CD14-positive monocyte (primary cell): ENCODE measurements around the gene URI1. TPM values are rescaled to one million over a fixed set of nuclear protein-coding genes. Genes with fewer than 3 reads are reported as not detected.

ENCODE experiments used
- DNase-seq, 3 donors: peaks; one replicate each; pipeline ENCODE4 v3.0.0-alpha.2; 2011 to 2022
- H2AFZ ChIP-seq: 2 replicates; pipeline ENCODE4 v1.6.0; 2012; ENCODE audit warnings: mild to moderate bottlenecking, low read depth, low read length, inconsistent platforms; ENCODE audit not compliant: insufficient read depth, poor library complexity, severe bottlenecking
- H3K27ac ChIP-seq, 2 donors: 1 replicate in 1 of 2; 2 replicates in 1 of 2; pipeline ENCODE4 v1.5.1; 2012 to 2013; ENCODE audit warnings: low read length in 2 of 2, control low read depth in 1 of 2, inconsistent platforms in 1 of 2, low read depth in 1 of 2, mild to moderate bottlenecking in 1 of 2
- H3K27me3 ChIP-seq, 2 donors: one replicate each; pipeline versions ENCODE4 v1.6.0 to v1.6.1; 2011 to 2013; ENCODE audit warnings: low read length in 2 of 2; ENCODE audit not compliant: control insufficient read depth in 2 of 2, insufficient read depth in 2 of 2
- H3K36me3 ChIP-seq, 2 donors: replicated peaks in 1 of 2; 1 replicate in 1 of 2; 2 replicates in 1 of 2; pipeline versions ENCODE4 v1.5.1 to v1.6.1; 2012 to 2013; ENCODE audit warnings: low read length in 2 of 2, control low read depth in 1 of 2, inconsistent platforms in 1 of 2, mild to moderate bottlenecking in 1 of 2; ENCODE audit not compliant: insufficient read depth in 2 of 2, control insufficient read depth in 1 of 2
- H3K4me1 ChIP-seq, 2 donors: 1 replicate in 1 of 2; 2 replicates in 1 of 2; pipeline versions ENCODE4 v1.5.1 to v1.6.1; 2012 to 2013; ENCODE audit warnings: low read length in 2 of 2, control low read depth in 1 of 2, inconsistent platforms in 1 of 2, mild to moderate bottlenecking in 1 of 2, moderate library complexity in 1 of 2; ENCODE audit not compliant: insufficient read depth in 2 of 2, control insufficient read depth in 1 of 2
- H3K4me2 ChIP-seq: replicated peaks from 2 replicates; pipeline ENCODE3; 2012; ENCODE audit warnings: low read length, moderate library complexity, mild to moderate bottlenecking; ENCODE audit not compliant: poor library complexity, severe bottlenecking; ENCODE audit errors: extremely low read depth
- H3K4me3 ChIP-seq, 3 experiments: fragments of 200-600 bp in 1 of 3; sonication (generic) in 1 of 3; replicated peaks in 1 of 3; 1 replicate in 2 of 3; 2 replicates in 1 of 3; pipeline ENCODE4 v1.5.1; 2011 to 2013; ENCODE audit warnings: low read length in 3 of 3, mild to moderate bottlenecking in 3 of 3, control low read depth in 2 of 3, low read depth in 2 of 3, inconsistent platforms in 1 of 3, moderate library complexity in 1 of 3
- H3K79me2 ChIP-seq: 2 replicates; pipeline ENCODE4 v1.6.0; 2012; ENCODE audit warnings: mild to moderate bottlenecking, control low read depth, inconsistent platforms, low read length, moderate library complexity; ENCODE audit not compliant: insufficient read depth
- H3K9ac ChIP-seq: 2 replicates; pipeline ENCODE4 v1.6.0; 2017; ENCODE audit warnings: low read length, mild to moderate bottlenecking; ENCODE audit not compliant: insufficient read depth, poor library complexity, severe bottlenecking
- H3K9me3 ChIP-seq, 2 donors: replicated peaks in 1 of 2; 1 replicate in 1 of 2; 2 replicates in 1 of 2; pipeline versions ENCODE4 v1.5.1 to v1.6.1; 2012 to 2013; ENCODE audit warnings: low read length in 2 of 2, control low read depth in 1 of 2; ENCODE audit not compliant: control insufficient read depth in 1 of 2, insufficient read depth in 1 of 2
- H4K20me1 ChIP-seq: 2 replicates; pipeline ENCODE4 v1.6.0; 2012; ENCODE audit warnings: mild to moderate bottlenecking, low read length, control low read depth, moderate library complexity; ENCODE audit not compliant: insufficient read depth
- H3K27ac Mint-ChIP-seq, 7 donors: one replicate each; pipeline ENCODE4 v1.8.0; 2020; ENCODE audit warnings: mild to moderate bottlenecking in 7 of 7, mixed read lengths in 7 of 7, moderate library complexity in 6 of 7, inconsistent platforms in 2 of 7
- H3K27me3 Mint-ChIP-seq, 3 donors: one replicate each; pipeline ENCODE4 v1.8.0; 2021 to 2022; ENCODE audit warnings: low read depth in 3 of 3, mild to moderate bottlenecking in 3 of 3, mixed read lengths in 3 of 3, moderate library complexity in 3 of 3, inconsistent platforms in 1 of 3
- H3K36me3 Mint-ChIP-seq, 2 donors: one replicate each; pipeline ENCODE4 v1.8.0; 2020; ENCODE audit warnings: mixed read lengths in 2 of 2, inconsistent platforms in 1 of 2, mild to moderate bottlenecking in 1 of 2
- H3K4me1 Mint-ChIP-seq: one replicate; pipeline ENCODE4 v1.8.0; 2020; ENCODE audit warnings: mild to moderate bottlenecking, mixed read lengths
- H3K4me3 Mint-ChIP-seq, 2 donors: one replicate each; pipeline ENCODE4 v1.8.0; 2020; ENCODE audit warnings: mild to moderate bottlenecking in 2 of 2, mixed read lengths in 2 of 2, moderate library complexity in 1 of 2
- H3K9me3 Mint-ChIP-seq, 7 donors: one replicate each; pipeline ENCODE4 v1.8.0; 2020 to 2022; ENCODE audit warnings: mixed read lengths in 7 of 7, mild to moderate bottlenecking in 6 of 7, moderate library complexity in 6 of 7, inconsistent platforms in 2 of 7
- intact Hi-C, 2 donors: fragments of 100-400 bp; cut with micrococcal nuclease; formaldehyde crosslinking; loops; one replicate each; pipeline versions ENCODE4 v1.15.0 to v1.15.1; 2023
- polyA plus RNA-seq, 3 donors: library from polyadenylated mRNA; depleted of rRNA in 1 of 3; unstranded in 2 of 3; stranded (reverse) in 1 of 3; fragments of 300-500 nt in 2 of 3; fragments of >200 nt in 1 of 3; fragmentation: Illumina TruSeq in 2 of 3; gene quantifications; 1 replicate in 2 of 3; 2 replicates in 1 of 3; pipeline ENCODE4 v1.2.3, GENCODE V29; 2012 to 2021
- TF ChIP-seq, protein P1 (sequence below): fragments of 200-600 bp; IDR thresholded peaks from one replicate; pipeline ENCODE4 v1.8.0; 2022; ENCODE audit warnings: antibody characterized with exemption, mild to moderate bottlenecking

URI1 gene
- polyA plus RNA-seq, 3 donors, result 5.3 to 19.3 (median 9.7) TPM

DNA sequence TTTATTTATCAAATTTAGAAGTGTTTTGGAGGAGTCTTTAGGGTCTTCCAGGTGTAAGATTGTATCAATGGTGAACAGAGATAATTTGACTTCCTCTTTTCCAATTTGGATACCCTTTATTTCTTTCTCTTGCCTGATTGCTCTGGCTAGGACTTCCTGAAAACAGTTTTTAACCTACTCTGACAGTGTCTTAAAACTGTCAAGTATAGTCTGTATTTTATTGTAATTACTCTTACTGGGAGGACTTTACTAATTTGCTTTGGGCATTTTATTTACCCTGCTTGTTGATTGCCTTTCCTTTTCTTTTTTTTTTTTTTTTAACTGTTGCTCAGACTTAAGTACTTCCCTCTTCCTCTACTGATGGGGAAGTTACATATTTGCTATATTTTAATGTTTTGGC is 81.3 kb downstream of the URI1 start:
- DNase-seq, result no peak
- H3K36me3 Mint-ChIP-seq, result peaks cover 3 to 18% of the 10 kb centered on the region in 2 donors
- Histone ChIP-seq H3K27me3 (no peaks in the 10 kb centered on the region), H2AFZ (no peak overlapping the region), H3K9ac (no peak overlapping the region), H3K36me3 (no peaks in the 10 kb centered on the region), H3K9me3 (no peaks in the 10 kb centered on the region), H3K79me2 (no peaks in the 10 kb centered on the region), H4K20me1 (no peaks in the 10 kb centered on the region), H3K4me1 (no peaks in the 10 kb centered on the region), H3K27ac (peak overlapping the region in 1 of 2 donors; percentile 16), H3K4me2 (no peak overlapping the region), H3K4me3 (no peak overlapping the region)
- intact Hi-C loops, result no loop called here
- H3K27ac Mint-ChIP-seq, result peak overlapping the region in 2 of 7 donors; percentile 37
- H3K27me3 Mint-ChIP-seq, result peaks cover 0 to 1% (median 0%) of the 10 kb centered on the region in 3 donors
- peaks cover 0 to 8% (median 2%) of the 10 kb centered on the region in 7 donors for H3K9me3 Mint-ChIP-seq
- no peak overlapping the region for H3K4me3 Mint-ChIP-seq
- TF ChIP-seq, protein P1, sequence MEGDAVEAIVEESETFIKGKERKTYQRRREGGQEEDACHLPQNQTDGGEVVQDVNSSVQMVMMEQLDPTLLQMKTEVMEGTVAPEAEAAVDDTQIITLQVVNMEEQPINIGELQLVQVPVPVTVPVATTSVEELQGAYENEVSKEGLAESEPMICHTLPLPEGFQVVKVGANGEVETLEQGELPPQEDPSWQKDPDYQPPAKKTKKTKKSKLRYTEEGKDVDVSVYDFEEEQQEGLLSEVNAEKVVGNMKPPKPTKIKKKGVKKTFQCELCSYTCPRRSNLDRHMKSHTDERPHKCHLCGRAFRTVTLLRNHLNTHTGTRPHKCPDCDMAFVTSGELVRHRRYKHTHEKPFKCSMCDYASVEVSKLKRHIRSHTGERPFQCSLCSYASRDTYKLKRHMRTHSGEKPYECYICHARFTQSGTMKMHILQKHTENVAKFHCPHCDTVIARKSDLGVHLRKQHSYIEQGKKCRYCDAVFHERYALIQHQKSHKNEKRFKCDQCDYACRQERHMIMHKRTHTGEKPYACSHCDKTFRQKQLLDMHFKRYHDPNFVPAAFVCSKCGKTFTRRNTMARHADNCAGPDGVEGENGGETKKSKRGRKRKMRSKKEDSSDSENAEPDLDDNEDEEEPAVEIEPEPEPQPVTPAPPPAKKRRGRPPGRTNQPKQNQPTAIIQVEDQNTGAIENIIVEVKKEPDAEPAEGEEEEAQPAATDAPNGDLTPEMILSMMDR, result no peak
- peaks cover 10% of the 10 kb centered on the region for H3K4me1 Mint-ChIP-seq

DNA sequence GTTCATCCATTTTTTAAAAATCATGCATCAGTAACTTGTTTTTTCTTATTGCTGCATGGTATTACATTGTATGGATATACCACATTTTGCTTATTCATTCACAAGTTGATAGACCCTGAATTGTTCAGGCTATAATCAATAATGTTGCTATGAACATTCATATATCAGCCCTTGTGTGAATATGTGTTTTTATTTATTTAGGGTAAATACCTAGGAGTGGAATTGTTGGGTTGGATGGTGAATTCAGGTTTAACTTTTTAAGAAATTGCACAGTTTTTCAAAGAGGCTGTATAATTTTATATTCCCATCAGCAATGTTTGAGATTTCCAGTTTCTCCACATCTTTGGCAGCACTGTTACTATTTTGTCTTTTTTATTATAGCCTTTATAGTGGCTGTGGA is 82.1 kb downstream of the URI1 start:
- H3K27me3 ChIP-seq, result no peaks in the 10 kb centered on the region
- no peak overlapping the region for H3K4me3 ChIP-seq
- TF ChIP-seq, protein P1, result no peak
- no peak overlapping the region for H3K9ac ChIP-seq
- H3K9me3 Mint-ChIP-seq, result peaks cover 0 to 8% (median 2%) of the 10 kb centered on the region in 7 donors
- no peak for DNase-seq
- H3K27me3 Mint-ChIP-seq, result peaks cover 0 to 1% (median 0%) of the 10 kb centered on the region in 3 donors
- H3K27ac ChIP-seq, result no peak overlapping the region
- intact Hi-C loops, result no loop called here
- H4K20me1 ChIP-seq, result no peaks in the 10 kb centered on the region
- no peak overlapping the region for H3K4me2 ChIP-seq
- H3K4me1 ChIP-seq, result no peaks in the 10 kb centered on the region
- H3K4me3 Mint-ChIP-seq, result no peak overlapping the region
- no peaks in the 10 kb centered on the region for H3K79me2 ChIP-seq
- no peak overlapping the region for H2AFZ ChIP-seq
- peaks cover 10% of the 10 kb centered on the region for H3K4me1 Mint-ChIP-seq
- H3K27ac Mint-ChIP-seq, result no peak overlapping the region
- H3K36me3 Mint-ChIP-seq, result peaks cover 3 to 11% of the 10 kb centered on the region in 2 donors
- H3K36me3 ChIP-seq, result no peaks in the 10 kb centered on the region
- no peaks in the 10 kb centered on the region for H3K9me3 ChIP-seq
